HG03025 (cell line): Measurements from ENCODE around the gene EEF1AKMT4.

Experiments used
- ATAC-seq: cut with Tn5 transposase; IDR thresholded peaks from one replicate; pipeline ENCODE4 v1.9.1; 2021; ENCODE audit warnings: mild to moderate bottlenecking, moderate library complexity; ENCODE audit not compliant: unreplicated experiment, low FRiP score

Gene EEF1AKMT4

GRCh38 chr3:184296616-184297015, 47.1 kb downstream of the EEF1AKMT4 start:
- ATAC-seq, result no peak

GRCh38 chr3:184298759-184299487, 49.5 kb downstream of the EEF1AKMT4 start, which contains the start of gene PSMD2:
PSMD2 (plus strand) TSS chr3:184299241; CDS start chr3:184299267, 26 bp downstream.
- peak; percentile 88 for ATAC-seq

- no peak for ATAC-seq
These were observed 50.3 kb downstream of the EEF1AKMT4 start for GRCh38 chr3:184299488-184300377.

- no peak for ATAC-seq
These were observed 50.9 kb downstream of the EEF1AKMT4 start for GRCh38 chr3:184300378-184300720.

GRCh38 chr3:184305577-184305976, 56.1 kb downstream of the EEF1AKMT4 start:
- no peak for ATAC-seq

- ATAC-seq, result no peak
These were observed 57.0 kb downstream of the EEF1AKMT4 start for GRCh38 chr3:184306341-184306972.

GRCh38 chr3:184307915-184308314, 58.4 kb downstream of the EEF1AKMT4 start:
- ATAC-seq, result no peak
